Fibroblast of upper back skin (primary cell): ENCODE results near the gene YAF2.

Source experiments
- DNase-seq: peaks from one replicate; pipeline ENCODE4 v3.0.0-alpha.2; 2013

The YAF2 gene

GRCh38 chr12:42238240-42239140 is at the start of gene YAF2:
TSS of gene YAF2 (minus strand) at chr12:42238248. CDS start at chr12:42238180, 68 bp downstream.
- peak; percentile 87 for DNase-seq

GRCh38 chr12:42286741-42287140 is 48.7 kb upstream of the YAF2 start:
- no peak for DNase-seq

- DNase-seq, result no peak
Measured at GRCh38 chr12:42285431-42285830, 47.4 kb upstream of the YAF2 start.

- peak; percentile 49 for DNase-seq
Measured at GRCh38 chr12:42284876-42285275, 46.8 kb upstream of the YAF2 start.

GRCh38 chr12:42284157-42284556 is 46.1 kb upstream of the YAF2 start:
- DNase-seq, result no peak

GRCh38 chr12:42283739-42284138 is 45.7 kb upstream of the YAF2 start:
- no peak for DNase-seq

GRCh38 chr12:42282294-42282693 is 44.2 kb upstream of the YAF2 start:
- no peak for DNase-seq

GRCh38 chr12:42281844-42282243 is 43.8 kb upstream of the YAF2 start:
- no peak for DNase-seq

GRCh38 chr12:42281278-42281677 is 43.2 kb upstream of the YAF2 start:
- no peak for DNase-seq

GRCh38 chr12:42278128-42278510 is 40.1 kb upstream of the YAF2 start:
- DNase-seq, result no peak

- DNase-seq, result peak; percentile 13
Measured at GRCh38 chr12:42277396-42278127, 39.5 kb upstream of the YAF2 start.

- DNase-seq, result no peak
Measured at GRCh38 chr12:42275499-42275898, 37.5 kb upstream of the YAF2 start.

GRCh38 chr12:42273706-42274105 is 35.7 kb upstream of the YAF2 start:
- DNase-seq, result no peak

GRCh38 chr12:42270596-42270995 is 32.5 kb upstream of the YAF2 start:
- DNase-seq, result no peak

- DNase-seq, result no peak
Measured at GRCh38 chr12:42267413-42268190, 29.6 kb upstream of the YAF2 start.

GRCh38 chr12:42266579-42267230 is 28.7 kb upstream of the YAF2 start:
- no peak for DNase-seq

GRCh38 chr12:42262271-42262670 is 24.2 kb upstream of the YAF2 start:
- DNase-seq, result peak; percentile 4

- DNase-seq, result no peak
Measured at GRCh38 chr12:42261708-42262107, 23.7 kb upstream of the YAF2 start.

GRCh38 chr12:42260518-42260917 is 22.5 kb upstream of the YAF2 start:
- DNase-seq, result no peak

GRCh38 chr12:42259699-42260098 is 21.7 kb upstream of the YAF2 start:
- DNase-seq, result no peak

- DNase-seq, result no peak
Measured at GRCh38 chr12:42255866-42256261, 17.8 kb upstream of the YAF2 start.

GRCh38 chr12:42255221-42255865 is 17.3 kb upstream of the YAF2 start:
- DNase-seq, result no peak
